Frontal cortex (tissue), 4 donors: ENCODE data around the gene WAPL. TPM values are rescaled to one million over a fixed set of nuclear protein-coding genes. Genes with fewer than 3 reads are reported as not detected.
"Not testable (repeated sequence)": the region's sequence is repeated elsewhere in the genome, so short reads cannot be mapped to it uniquely, and the experiment has no call there.

Source experiments
- DNase-seq, 2 donors: peaks; one replicate each; pipeline ENCODE4 v3.0.0; 2012; ENCODE audit warnings: low spot score in 2 of 2
- FAIRE-seq: peaks from 2 replicates; lab custom pipeline; 2012; peaks lifted over from hg19 to GRCh38; lab: Jason Lieb, UNC
- total RNA-seq: library from RNA; depleted of rRNA; stranded (reverse); fragments of >200 nt; gene quantifications from one replicate; pipeline ENCODE4 v1.2.3, GENCODE V29; 2014
- donor health status: control.
- donor health status: control.
- donor health status: control.

The WAPL gene
- 76.2 TPM for total RNA-seq

- FAIRE-seq = no peak
- peak; percentile 95 to 98 for DNase-seq
Measured at GRCh38 chr10:86521678-86522509, at the start of gene WAPL. Gene WAPL, minus strand, starts transcription at chr10:86521792. Its CDS starts 3,723 bp downstream, at chr10:86518069.

GRCh38 chr10:86569335-86569734, 47.7 kb upstream of the WAPL start:
- no peak for DNase-seq
- no peak for FAIRE-seq

GRCh38 chr10:86566518-86566917, 44.9 kb upstream of the WAPL start:
- FAIRE-seq, DNase-seq: not testable (repeated sequence)

- not testable (repeated sequence) for FAIRE-seq, DNase-seq
Measured at GRCh38 chr10:86563338-86563737, 41.7 kb upstream of the WAPL start.

- DNase-seq, FAIRE-seq: not testable (repeated sequence)
Measured at GRCh38 chr10:86558695-86559094, 37.1 kb upstream of the WAPL start.

- DNase-seq (no peak), FAIRE-seq (no peak)
Measured at GRCh38 chr10:86556933-86557649, 35.5 kb upstream of the WAPL start.

GRCh38 chr10:86556532-86556931, 34.9 kb upstream of the WAPL start:
- DNase-seq (no peak), FAIRE-seq (no peak)

- FAIRE-seq (no peak), DNase-seq (no peak)
Measured at GRCh38 chr10:86553639-86554038, 32.0 kb upstream of the WAPL start.

- DNase-seq = no peak
- FAIRE-seq = no peak
Measured at GRCh38 chr10:86553213-86553612, 31.6 kb upstream of the WAPL start.

- FAIRE-seq (no peak), DNase-seq (no peak)
Measured at GRCh38 chr10:86547296-86547695, 25.7 kb upstream of the WAPL start.

- FAIRE-seq = no peak
- no peak for DNase-seq
Measured at GRCh38 chr10:86545101-86545500, 23.5 kb upstream of the WAPL start.

GRCh38 chr10:86540016-86540415, 18.4 kb upstream of the WAPL start:
- FAIRE-seq (no peak), DNase-seq (no peak)

- FAIRE-seq (no peak), DNase-seq (no peak)
Measured at GRCh38 chr10:86538547-86538946, 17.0 kb upstream of the WAPL start.

- DNase-seq, FAIRE-seq: not testable (repeated sequence)
Measured at GRCh38 chr10:86538040-86538439, 16.4 kb upstream of the WAPL start.

- DNase-seq = no peak
Measured at GRCh38 chr10:86536294-86536861, 14.8 kb upstream of the WAPL start.

GRCh38 chr10:86535132-86535882, 13.7 kb upstream of the WAPL start:
- DNase-seq = peak; percentile 53 to 69

More at GRCh38 chr10:86536294-86536861, 14.8 kb upstream of the WAPL start:
- no peak for FAIRE-seq

GRCh38 chr10:86533328-86533727, 11.7 kb upstream of the WAPL start:
- DNase-seq (no peak), FAIRE-seq (no peak)

More at GRCh38 chr10:86535132-86535882, 13.7 kb upstream of the WAPL start:
- FAIRE-seq = no peak

- FAIRE-seq = not testable (repeated sequence)
Measured at GRCh38 chr10:86528736-86529135, 7.1 kb upstream of the WAPL start.

GRCh38 chr10:86526606-86527005, 5.0 kb upstream of the WAPL start:
- FAIRE-seq (no peak), DNase-seq (no peak)

More at GRCh38 chr10:86528736-86529135, 7.1 kb upstream of the WAPL start:
- not testable (repeated sequence) for DNase-seq

GRCh38 chr10:86525713-86526112, 4.1 kb upstream of the WAPL start:
- DNase-seq, FAIRE-seq: not testable (repeated sequence)
